Stimulated activated CD8-positive, alpha-beta memory T cell treated with anti-CD3 and anti-CD28 coated beads, Interleukin-15, amount 100 ng/mL, for 1 hour (primary cell): ENCODE measurements around the gene UBXN1.

Source experiments
- DNase-seq: peaks from one replicate; pipeline ENCODE4 v3.0.0-alpha.2; 2020; ENCODE audit warnings: low read depth

UBXN1 gene, protein sequence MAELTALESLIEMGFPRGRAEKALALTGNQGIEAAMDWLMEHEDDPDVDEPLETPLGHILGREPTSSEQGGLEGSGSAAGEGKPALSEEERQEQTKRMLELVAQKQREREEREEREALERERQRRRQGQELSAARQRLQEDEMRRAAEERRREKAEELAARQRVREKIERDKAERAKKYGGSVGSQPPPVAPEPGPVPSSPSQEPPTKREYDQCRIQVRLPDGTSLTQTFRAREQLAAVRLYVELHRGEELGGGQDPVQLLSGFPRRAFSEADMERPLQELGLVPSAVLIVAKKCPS

GRCh38 chr11:62678770-62679696, at the start of gene UBXN1:
TSS of gene UBXN1 (minus strand) at chr11:62679073. CDS start at chr11:62678923, 150 bp downstream.
- DNase-seq, result peak; percentile 53

DNA sequence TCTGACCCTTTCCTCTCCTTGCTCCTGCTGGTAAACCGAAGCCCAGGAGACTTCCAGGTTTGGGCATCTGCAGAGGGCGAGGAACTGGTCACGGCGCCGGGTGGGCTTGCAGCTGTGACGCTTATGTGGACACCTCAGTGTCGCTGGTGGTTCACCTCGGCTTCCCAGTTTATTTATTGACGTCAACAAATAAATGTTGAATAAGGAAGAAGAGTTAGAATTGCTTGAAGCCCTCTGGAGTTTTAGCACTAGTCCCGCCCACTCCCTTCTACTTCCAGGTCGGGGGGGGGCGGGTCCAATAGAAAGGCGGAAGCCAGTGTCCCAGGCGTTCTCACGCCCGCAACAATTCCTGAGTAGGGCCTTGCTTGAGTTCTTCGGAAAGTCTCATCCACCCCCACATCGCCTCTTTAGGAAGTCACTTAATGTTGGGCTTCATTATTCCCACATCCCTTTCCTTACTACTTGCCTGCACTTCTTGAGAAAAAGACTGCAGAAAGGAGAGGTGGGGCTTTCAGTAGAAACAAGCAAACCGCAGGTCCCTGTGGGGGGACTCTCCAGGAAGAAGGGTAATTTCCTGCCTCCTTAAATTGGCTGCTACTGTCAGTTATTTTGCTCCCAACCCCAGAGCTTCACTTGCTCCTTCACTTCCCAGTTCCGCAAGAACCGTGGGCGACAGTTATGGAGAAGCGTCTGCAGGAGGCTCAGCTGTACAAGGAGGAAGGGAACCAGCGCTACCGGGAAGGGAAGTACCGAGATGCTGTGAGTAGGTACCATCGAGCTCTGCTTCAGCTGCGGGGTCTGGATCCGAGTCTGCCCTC, 49.5 kb upstream of the UBXN1 start, which contains the start of gene TTC9C:
Gene TTC9C (plus strand): TSS at position 316 of the 818 bp plus-strand sequence. CDS start 363 bp downstream, at position 679.
- peak; percentile 69 for DNase-seq

DNA sequence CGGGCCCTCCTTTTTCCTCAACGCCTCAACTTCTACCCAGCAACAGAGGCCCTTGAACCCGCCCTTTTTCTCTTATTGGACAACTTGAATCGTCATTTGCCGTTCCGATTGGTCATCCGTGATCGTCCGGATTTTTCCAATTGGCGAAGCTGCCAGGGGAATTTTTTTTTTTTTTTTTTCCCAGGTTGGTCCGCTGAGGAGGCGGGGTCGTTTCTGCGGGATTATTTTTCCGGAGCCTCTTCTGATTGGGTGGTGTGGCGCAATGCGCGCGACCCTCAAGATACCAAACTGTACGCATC, 48.9 kb upstream of the UBXN1 start:
- peak; percentile 57 for DNase-seq

DNA sequence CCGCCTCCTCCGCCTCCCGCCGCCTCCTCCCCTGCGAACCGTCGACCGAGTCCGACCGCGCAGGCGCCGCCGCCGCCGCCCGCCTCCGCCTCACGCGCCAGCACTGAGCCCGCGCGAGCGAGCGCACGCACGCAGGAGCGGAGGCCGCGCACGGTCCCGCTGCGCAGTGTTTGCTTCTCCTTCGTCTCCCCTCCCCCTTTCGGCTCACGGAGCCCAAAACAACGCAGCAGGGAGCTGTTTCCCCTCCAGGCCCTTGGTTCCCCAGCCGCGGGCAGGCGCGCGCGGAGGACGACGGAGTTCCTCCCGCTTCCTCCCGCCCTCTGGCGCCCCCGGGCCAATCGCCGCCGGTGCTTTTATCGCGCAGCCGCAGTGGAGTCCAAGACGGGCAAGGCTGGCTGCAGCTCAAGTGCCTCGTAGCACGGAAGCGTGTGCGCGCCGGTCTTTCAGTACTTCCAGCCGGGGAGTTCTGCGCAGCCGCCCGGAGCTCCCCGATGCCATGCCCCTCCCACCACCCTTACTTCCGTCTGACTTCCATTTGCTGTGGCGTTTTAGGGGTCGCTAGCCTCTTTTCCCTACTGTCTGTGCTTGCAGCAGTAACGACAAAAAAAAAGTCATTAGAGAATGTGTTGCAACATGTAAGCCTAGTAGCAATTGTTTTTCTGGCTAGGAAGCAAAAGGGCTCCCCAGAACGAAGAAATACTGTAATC, 48.4 kb upstream of the UBXN1 start, which contains the start of gene HNRNPUL2:
Gene HNRNPUL2 (minus strand): TSS at position 293 of the 707 bp plus-strand sequence. CDS start 301 bp downstream, outside the sequence.
- DNase-seq, result peak; percentile 92

GRCh38 chr11:62726915-62727164, 48.0 kb upstream of the UBXN1 start:
- no peak for DNase-seq

GRCh38 chr11:62726156-62726914, 47.5 kb upstream of the UBXN1 start:
- no peak for DNase-seq

- DNase-seq, result no peak
These were observed 46.8 kb upstream of the UBXN1 start for GRCh38 chr11:62725646-62726045.

DNA sequence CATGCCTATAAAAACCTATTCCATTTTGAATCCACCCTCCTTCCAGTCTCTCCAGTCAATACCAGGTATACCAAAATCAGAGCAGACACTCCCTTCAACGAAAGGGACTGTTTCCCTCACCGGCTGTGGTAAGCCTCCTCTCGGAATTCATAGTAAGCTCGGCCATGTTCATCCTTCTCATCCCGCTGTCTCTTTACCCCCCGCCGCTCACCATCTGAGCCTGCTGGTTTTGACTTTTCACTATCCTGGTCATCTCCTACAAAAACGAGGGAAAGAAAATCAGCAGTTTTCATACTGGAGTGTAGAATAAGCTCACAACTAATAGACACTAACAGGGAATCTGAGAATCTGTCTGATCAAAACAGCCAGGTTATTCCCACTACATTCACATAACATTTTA, 45.3 kb upstream of the UBXN1 start:
- DNase-seq, result no peak

DNA sequence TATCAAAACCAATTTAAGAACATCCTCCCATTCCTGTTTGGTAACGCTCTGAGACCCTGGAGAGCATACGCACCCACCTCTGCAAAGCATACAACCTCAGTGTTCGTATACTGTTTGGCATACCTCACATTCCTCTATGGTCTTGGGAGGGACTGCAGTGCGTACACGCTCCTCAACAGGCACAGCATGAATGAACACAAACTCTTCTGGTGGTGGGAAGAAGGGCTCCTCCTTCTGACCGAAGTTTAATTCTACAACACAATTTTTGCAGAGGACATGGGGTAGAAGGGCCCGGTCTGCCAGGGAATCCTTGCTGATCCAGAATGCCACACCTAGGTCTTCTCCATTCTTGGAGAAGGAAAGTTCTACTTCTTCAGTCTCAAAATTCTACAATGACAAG, 43.1 kb upstream of the UBXN1 start:
- DNase-seq, result no peak

- DNase-seq, result no peak
These were observed 40.6 kb upstream of the UBXN1 start for GRCh38 chr11:62719302-62719978.

DNA sequence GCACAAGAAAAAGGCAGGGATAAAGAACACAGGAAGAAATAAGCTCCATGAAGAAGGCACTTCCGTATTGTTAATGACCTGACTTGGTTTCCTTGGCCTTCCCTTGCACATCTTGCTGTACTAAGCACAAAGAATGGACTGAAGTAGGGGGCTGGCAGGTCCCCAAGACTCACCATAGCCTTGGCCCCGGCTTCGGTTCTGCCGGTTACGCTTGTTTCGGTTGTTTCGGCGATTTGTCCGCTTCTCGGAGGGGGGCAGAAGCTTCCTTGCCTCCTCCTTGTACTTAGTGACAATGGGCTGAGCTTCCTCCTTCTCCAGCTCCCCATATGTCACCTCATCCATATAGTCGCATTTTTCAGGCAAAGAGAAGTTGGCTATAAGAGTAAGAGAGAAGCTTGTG, 37.9 kb upstream of the UBXN1 start:
- no peak for DNase-seq

DNA sequence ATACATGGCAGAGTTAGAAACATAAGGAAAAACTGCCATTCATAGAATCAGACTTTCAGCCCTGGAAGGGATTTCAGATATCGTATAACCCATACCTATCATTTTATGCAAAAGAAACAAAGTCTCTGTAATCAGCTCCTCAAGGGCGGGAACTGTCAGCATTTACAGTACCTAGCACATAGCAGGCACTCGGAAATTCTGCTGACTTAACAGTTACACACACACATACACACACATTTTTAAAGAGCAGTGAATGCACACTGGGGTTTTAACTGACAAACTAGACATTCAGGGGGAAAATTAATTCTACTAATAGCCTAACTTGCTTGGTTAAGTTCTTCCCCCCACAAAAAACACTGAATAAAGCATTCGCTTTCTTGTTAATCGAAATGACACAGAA, 37.3 kb upstream of the UBXN1 start:
- DNase-seq, result no peak

- DNase-seq, result no peak
These were observed 36.6 kb upstream of the UBXN1 start for GRCh38 chr11:62715150-62716130.

DNA sequence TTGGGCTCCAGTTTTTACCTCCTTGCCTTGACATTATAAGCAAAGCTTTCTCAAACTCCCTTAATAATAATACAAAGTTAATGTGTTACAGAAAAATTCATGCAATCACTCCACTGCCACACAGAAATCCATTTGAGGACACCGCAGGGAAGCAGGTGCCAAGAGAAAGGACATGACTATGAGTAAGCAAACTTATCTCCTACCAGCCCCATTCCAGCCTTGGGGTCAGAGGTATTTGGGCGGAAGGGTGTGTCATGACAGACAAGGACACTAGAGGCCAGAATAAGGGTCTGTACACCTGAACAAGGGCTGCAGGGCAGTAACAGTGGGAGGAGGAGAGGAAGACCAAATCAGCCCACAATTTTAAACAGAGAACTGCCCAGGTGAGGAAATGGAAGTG, 34.5 kb upstream of the UBXN1 start:
- DNase-seq, result no peak

DNA sequence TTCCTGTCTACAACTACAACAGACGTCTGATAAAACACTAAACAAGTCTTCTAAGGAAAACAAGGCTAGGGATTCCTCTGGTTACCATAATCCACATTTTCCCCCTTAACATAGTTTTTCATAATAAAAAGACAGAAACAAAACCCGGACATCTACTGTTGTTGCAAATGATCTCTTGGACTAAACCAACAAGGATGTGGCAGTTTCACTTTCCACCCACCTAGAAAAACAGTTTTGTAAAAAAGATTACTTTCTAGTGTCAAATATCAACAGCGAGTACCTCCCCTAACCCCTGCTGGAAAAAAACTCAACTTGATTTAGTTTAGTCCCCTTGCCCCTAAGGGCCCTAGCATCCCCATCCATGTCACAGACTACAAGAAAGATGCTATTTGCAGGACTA, 34.0 kb upstream of the UBXN1 start:
- DNase-seq, result no peak

DNA sequence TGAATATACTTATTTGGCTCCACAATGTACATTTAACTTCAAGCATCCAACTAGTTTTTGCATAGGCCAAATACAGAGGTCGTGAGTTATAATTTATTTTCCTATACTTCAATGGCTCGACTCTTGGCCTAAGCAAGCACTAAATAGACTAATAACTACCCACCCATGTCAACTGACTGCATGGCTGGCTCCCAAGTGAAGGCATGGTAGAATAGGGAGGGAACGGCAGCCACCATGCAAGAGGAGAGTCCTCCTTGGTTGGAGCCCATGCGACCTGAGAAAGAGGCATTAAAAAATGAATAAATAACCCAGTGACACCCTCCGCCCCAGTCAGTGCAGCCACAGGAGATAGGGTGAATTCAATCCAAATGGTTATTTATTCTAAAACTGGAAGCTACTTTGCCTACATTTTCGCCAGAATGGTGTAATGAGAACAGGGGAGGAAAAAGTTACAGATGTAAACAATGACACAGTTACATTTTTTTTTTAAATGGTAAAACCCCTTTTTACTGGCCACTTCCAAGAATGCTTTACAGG, 33.5 kb upstream of the UBXN1 start:
- DNase-seq, result no peak

DNA sequence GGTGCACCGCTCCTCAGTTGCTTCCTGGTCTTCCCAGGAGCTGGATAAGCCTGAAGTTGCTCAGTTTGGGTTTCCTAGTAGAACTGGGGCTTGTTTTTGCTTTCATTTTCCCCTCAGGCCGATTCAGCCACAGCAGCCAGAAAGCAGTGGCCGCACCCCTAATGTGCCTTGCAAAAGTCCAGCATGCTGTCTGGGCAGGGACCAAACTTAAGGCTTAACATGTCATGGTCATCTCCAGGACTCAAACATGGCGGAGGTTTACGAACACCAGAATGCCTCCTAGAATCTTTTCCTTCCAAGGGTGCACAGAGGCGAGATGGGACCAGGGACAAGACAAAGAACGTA, 31.1 kb upstream of the UBXN1 start:
- DNase-seq, result no peak

DNA sequence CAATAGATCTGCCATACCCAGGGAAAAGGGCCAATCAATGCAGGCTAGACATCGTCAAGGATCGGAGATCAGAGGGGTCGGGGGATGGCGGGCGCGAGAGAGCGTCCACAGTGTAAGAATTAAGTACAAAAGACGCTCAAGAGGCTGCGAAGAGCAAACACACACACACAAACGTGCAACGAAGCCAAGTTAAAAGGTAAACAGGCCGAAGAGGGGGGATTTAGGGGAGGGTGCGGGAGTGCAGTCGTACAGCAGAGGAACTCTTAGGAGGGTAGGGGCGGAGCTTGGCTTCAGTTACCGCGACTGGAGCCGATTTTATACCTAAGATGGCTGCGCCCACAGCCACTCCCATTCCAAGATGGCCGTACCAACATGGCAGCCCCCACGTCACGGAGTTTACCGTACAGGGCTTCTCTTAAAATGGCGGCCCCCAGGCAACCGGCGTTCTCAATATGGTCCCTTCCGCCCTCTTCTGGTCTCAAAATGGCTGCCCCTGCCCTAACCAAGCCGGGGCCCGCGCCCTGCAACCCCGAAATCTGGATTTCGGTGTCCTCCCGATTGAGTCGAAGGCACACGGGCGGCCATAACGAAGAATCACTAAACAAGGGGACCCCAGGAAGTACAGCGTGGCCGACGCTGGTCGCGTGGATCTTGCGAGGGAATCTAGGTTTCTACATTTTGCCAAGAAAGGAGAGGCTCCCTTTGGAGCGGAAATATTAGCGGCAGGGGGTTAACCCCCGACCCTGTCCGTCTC, 30.6 kb upstream of the UBXN1 start:
- DNase-seq, result peak; percentile 93
